Hindlimb muscle (tissue), 1 donor: ENCODE data around the gene SNRPN. TPM values are rescaled to one million over a fixed set of nuclear protein-coding genes. Genes with fewer than 3 reads are reported as not detected.
"Not testable (repeated sequence)": the region's sequence is repeated elsewhere in the genome, so short reads cannot be mapped to it uniquely, and the experiment has no call there.

Source experiments
- DNase-seq: peaks from one replicate; pipeline ENCODE4 v3.0.0-alpha.2; 2013
- polyA plus RNA-seq: library from polyadenylated mRNA; unstranded; fragments of 120-200 nt; gene quantifications from one replicate; pipeline ENCODE4 v1.2.1, GENCODE V29; 2013; ENCODE audit not compliant: insufficient read length

The SNRPN gene
- polyA plus RNA-seq, result 170 TPM

DNA sequence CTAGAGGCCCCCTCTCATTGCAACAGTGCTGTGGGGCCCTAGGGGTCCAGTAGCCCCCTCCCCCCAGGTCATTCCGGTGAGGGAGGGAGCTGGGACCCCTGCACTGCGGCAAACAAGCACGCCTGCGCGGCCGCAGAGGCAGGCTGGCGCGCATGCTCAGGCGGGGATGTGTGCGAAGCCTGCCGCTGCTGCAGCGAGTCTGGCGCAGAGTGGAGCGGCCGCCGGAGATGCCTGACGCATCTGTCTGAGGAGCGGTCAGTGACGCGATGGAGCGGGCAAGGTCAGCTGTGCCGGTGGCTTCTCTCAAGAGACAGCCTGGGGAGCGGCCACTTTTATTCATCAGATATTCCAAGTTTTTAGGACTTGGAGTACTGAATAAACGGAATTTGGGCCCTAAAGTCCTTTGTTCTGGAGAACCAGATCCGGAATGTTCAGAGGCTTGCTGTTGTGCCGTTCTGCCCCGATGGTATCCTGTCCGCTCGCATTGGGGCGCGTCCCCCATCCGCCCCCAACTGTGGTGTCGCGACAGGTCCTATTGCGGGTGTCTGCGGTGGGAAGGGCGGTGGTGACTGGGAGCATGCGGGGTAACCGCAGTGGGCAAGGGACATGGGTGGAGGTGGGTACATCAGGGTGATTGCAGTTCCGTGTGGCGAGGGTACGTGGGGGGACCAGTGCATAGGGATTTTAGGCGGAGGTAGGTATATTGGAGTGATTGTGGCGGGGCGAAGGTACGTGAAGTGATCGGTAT, at the start of gene SNRPN, which contains the start of gene SNURF:
SNRPN (plus strand) TSS at position 205 of the 748 bp plus-strand sequence. CDS start 19,467 bp downstream, outside the sequence.
SNURF (plus strand) TSS at position 205 of the 748 bp plus-strand sequence; CDS start at position 267, 62 bp downstream.
- DNase-seq, result peak; percentile 48

DNA sequence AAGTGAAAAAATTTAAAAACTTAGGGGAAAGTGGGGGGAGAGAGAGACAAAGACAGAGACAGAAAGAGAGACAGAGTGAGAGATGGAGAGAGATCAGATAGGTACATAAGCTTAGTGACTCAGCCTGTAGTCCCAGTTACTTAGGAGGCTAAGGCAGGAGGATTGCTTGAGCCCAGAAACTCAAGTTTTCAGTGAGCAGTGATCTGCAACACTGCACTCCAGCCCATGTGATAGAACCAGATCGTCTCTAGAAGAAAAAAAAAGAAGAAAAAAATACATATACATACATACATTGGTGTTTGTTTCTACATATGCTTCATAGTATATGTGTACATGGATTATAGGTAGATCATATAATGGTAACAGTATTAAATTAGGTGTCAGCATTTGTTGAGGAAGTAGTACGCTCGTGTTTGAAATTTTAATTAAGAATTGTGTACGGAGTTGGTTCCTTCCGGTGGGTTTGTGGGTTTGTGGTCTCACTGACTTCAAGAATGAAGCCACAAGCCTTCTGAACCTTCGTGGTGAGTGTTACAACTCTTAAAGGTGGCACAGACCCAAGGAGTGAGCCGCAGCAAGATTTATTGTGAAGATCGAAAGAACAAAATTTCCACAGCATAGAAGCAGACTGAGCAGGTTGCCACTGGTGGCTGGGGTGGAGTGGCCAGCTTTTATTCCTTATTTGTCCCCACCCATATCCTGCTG, 38.3 kb upstream of the SNRPN start:
- DNase-seq, result no peak

DNA sequence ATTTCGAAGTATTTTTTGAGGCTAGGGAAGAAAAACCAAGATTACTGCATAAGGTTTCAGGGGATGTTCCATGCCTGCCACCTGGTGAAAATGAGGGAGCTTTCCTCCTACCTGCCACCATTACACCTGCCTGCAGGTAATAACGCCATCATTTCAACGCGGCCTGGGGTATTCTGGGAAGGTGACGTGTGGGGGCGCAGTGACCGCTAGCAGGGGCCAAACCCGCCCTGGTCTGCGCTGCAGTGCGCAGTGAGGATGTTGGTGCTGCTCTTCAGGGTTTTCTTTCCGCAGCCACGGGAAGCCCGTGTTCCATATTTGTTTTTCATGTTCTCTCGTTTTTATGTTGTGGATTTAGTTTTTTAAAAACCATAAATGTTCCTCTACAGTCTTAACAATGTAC, 37.4 kb upstream of the SNRPN start:
- no peak for DNase-seq

DNA sequence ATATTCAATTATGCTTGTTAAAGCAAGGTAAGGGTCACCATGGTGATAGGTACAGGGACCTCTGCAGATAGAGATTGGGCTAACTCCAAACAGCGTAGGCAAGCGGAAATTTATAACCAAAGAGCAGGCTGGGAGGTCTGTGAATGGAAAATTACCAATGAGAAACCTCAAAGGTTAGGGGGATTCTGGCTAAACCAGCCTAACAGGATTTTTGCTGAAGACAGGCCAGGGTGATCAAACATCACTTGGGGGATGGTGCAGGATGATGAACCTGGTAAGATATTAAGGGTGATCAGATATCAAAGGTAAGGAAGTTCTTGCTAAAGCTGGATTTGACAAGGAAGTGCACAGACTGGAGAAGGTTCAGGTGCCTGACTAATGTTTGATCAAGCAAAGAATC, 35.3 kb upstream of the SNRPN start:
- no peak for DNase-seq

DNA sequence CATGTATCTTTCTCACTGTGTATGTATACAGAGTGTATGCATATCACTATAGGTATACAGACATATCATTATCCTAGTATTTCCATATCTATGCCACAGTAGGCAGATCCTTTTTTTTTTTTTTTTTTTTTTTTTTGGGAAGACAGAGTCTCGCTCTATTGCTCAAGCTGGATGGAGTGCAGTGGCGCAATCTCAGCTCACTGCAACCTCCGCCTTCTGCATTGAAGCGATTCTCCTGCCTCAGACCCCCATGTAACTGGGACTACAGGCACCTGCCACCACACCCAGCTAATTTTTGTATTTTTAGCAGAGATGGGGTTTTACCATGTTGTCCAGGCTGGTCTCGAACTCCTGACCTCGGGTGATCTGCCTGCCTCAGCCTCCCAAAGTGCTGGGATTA, 32.0 kb upstream of the SNRPN start:
- DNase-seq, result not testable (repeated sequence)

DNA sequence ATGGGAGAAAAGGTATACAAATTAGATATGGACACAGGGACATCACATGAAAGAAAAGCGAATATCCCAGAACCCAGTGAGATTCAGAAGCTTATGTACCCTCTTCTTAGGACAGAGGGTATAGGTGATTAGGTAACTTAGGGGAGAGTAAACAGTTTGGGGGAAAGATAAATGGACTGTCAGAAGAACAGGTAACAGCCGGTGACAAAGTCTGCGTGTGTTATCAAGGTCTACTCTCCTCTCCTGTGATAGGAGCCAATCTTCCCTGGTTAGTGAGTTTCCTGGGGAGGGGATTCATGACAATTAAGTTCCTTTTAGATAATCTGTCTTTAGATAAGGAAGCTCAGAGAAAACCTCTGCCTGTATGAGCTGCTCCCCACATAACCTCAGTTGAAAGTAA, 30.6 kb upstream of the SNRPN start:
- DNase-seq, result no peak

DNA sequence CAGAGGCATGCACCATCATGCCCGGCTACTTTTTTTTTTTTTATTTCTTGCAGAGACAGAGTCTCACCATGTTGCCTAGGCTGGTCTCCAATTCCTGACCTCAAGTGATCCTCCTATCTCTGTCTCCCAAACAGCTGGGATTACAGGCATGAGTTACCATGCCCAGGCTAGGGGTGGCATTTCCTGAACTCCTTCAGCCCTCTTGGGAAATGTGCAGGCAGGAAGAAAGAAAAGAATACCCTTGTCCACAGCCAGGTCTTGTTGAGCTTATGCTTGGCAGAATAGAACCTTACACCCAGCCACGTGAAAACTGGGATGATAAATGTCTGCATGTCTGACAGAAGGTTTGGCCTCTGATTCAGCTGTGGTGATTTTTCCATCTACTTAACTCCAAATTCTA, 30.2 kb upstream of the SNRPN start:
- no peak for DNase-seq

DNA sequence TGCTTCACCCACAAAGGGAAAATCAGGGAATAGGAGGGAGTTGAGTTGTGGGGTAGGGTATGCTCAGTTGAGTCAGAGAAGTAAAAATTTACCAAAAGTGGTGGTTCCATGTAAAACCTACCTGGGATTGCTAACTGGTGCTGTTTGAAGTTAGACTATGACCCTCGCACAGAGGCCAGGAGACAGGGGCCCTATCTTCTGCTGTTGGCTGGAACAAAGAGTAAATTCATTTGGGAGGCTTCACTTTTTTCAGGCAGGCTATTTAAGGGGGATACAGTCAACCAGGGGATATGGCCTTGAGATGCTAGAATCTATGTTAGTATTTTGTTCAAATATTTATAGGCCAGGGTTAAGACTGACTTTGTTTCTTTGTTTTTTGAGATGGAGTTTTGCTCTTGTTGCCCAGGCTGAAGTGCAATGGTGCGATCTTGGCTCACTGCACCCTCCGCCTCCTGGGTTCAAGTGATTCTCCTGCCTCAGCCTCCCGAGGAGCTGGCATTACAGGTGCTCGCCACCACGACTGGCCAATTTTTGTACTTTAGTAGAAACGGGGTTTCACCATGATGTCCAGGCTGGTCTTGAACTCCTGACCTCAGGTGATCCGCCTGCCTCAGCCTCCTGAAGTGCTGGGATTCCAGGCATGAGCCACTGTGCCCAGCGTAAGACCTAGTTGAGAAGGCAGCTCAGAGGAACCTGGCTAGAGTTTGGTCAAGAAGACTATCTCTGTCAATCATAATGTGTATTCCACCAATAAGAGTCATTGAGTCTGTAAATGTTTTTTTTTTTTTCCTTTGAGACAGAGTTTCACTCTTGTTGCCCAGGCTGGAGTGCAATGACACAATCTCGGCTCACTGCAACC, 22.7 kb upstream of the SNRPN start:
- DNase-seq, result not testable (repeated sequence)

DNA sequence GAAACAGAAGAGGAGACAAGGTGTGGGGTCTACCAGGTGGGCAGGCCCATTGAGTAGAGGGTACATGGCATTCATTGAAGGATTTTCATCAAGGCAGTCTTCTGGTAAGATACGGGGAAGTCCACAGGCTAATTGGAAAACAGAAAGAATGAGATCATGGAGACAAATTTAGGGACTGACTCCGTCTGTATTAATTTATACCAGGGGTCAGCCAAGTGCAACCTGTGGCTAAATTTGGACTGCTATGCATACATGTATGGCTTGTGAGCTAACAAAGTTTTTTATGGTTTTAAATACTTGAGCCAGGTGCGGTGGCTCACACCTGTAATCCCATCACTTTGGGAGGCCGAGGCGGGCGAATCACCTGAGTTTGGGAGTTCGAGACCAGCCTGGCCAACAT, 21.1 kb upstream of the SNRPN start:
- DNase-seq, result no peak

DNA sequence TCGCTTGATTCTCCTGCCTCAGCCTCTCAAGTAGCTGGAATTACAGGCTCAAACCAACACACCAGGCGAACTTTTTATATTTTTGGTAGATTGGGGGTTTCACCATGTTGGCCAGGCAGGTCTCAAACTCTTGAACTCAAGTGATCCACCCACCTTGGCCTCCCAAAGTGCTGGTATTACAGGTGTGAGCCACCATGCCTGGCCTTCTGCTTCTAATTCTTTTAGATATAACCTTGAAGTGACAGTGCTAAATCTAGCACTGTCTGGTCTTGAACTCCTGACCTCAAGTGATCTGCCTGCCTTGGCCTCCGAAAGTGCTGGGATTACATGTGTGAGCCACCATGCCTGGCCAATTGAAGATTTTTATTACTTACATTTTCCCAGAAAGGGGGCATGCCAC, 16.6 kb upstream of the SNRPN start:
- not testable (repeated sequence) for DNase-seq

DNA sequence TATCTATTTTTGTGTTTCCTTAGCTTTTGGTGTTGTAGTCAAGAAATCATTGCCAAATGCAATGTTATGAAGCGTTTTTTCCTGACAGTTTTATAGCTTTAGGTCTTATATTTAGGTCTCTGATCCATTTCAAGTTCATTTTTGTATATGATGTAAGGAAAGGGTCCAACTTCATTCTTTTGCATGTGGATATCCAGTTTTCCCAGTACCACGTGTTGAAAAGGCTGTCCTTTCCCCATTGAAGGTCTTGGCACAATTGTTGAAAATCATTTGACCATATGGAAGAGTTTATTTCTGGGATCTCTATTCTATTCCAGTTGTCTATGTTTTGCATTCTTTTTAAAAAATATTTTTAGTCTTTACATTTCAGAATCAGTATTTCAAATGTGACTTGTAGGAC, 14.6 kb upstream of the SNRPN start:
- no peak for DNase-seq

DNA sequence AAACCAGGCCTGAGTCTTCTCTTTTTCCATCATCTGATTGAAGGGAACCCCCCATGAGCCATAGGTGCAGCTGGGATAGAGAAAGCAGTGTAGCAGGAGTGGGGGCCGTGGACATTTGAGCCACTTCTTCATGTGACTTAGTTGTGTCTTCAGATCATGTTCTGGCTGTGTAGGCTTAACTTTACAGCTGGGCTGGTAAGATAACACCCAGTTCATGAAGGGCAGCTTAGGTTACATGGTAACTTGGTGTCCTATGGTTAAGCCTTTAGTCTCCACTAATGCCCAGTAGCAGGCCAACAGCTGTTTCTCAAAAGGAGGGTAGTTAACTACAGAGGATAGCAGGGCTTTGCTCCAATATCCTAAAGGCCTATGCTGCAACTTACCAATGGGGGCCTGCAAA, 11.4 kb upstream of the SNRPN start:
- no peak for DNase-seq

DNA sequence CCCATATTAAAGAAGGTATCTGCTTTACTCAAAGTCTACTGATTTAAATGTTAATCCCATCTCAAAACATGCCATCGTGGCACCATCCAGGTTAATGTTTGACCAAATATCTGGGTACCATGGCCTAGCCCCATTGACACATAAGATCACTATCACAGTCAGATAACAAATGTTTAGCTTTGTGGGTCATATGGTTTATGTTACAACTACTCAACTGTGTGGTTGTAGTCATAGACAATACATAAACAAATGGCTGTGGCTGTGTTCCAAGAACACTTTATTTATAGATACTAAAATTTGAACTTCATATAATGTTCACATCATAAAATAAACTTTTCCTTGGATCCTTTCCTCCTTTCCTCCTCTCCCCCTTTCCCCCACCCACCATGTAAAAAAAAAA, 9.8 kb upstream of the SNRPN start:
- no peak for DNase-seq

DNA sequence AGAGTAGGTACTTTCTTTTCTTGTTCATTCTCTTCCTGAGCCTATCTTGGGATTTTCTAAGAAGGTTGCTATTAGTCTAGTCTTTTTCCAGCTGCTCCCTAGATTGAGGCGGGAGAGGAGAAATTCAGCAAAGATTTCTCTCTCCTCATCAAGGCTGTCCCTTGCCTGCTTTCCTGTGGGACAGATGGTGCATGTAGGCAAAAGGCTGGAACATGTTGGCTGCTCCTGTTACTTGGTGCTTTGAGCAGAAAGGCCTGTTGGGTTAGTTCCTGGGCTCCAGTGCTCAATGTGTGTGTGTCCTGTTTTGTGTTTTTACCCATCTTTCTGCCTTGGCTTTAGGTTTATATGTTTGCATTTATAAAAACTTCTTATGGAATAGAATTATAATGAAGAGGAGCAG, 9.1 kb upstream of the SNRPN start:
- no peak for DNase-seq

DNA sequence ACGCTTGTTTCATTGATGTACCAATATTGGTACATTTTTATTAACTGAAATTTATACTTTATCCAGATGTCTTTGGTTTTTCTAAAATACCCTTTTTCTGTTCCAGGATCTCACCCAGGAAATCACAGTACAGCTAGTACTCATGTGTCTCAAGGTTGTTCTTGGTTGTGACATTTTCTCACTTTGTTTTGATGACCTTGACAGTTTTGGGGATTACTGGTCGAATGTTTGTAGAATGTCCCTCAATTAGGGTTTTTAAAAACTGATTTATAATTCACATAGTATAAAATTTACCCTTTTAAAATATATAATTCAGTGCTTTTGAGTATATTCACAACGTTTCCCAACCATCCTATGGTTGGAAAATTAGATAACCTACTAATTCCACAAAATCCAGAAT, 6.3 kb upstream of the SNRPN start:
- DNase-seq, result no peak

DNA sequence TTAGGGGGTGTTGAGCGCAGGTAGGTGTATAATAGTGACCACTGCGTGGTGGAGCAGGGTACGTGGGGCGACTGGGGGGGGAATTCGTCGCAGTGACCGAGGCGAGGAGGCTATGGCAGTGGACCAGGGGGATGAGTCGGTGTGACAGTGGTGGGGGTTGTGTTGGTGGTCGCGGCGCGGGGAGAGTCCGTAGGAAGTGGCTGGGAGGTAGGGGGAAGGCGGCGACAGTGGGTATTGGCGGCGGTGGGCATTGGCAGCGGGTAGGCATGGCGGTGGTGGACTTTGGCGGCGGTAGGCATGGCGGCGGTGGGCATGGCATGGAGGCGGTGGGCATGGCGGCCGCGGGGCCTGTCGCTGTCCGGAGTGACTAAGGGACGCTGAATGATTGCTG, 739 bp downstream of the SNRPN start:
- peak; percentile 15 for DNase-seq

DNA sequence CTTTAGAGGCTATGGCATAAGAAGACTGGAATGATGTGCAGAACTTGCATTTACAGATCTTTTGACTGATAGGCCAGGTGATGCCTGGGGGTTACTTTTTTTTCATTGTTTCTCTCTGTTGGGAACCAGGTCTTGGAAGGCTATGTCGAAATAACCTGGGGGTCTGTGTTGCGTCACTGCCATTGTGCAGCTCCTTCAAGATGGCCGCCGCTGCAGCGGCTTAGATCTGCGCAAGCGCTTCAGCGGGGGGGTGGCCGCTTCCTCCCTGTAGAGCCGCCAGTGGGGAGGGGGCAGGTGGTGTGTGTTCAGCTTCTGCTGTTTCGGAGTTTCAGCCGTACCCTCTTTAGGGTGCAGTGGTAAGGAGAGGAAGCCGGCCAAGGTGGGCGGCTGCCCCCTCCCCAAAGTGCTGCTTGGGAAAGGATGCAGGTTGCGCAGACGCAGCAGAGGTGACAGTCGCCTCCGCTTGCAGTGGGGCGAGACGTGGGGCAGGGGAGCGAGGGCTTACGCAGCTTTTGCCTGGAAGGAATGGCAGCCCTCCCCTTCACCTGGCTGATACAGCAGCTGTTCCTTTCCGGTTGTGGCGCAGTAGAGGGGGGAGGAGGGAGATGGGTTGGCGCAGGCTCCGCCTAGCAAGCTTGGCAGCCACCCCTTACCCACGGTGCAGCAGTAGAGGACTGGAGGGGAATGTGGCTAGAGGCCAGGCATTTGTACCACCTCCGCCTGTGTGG, 1.5 kb downstream of the SNRPN start:
- peak; percentile 68 for DNase-seq

DNA sequence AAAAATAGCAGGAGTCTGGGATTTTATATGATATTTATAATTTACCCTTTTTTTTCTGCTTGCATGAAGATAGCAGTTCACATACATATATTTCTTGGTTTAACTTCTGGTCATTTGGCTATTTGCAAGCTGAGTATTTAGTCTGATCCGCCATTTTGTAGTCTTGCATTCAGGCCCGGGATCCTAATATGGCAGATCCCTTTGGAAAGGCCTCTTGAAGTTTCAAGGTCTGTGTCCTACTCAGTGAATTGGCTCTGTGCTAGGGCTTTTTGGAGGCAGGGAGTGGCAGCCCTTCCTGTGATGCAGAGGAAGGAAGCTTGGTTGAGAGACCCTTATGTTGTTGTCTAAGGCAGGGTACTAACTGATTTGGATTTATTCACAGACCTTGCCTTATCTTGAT, 2.9 kb downstream of the SNRPN start:
- DNase-seq, result no peak

DNA sequence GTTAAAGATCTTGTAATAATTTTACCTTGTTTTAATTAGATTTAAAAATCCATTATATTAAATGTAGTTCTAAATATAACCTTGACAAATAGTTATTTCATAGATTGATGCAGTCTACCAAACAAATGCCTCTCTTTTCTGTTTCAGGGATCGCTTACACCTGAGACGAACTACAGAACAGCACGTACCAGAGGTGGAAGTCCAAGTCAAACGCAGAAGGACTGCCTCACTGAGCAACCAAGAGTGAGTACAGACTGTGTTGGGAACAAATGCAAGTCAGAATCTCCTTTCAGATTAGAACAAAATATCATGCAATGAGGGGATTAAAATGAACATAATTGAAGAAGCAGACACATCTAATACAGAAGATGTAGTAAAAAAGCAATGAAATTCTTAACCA, 7.2 kb downstream of the SNRPN start:
- DNase-seq, result no peak

DNA sequence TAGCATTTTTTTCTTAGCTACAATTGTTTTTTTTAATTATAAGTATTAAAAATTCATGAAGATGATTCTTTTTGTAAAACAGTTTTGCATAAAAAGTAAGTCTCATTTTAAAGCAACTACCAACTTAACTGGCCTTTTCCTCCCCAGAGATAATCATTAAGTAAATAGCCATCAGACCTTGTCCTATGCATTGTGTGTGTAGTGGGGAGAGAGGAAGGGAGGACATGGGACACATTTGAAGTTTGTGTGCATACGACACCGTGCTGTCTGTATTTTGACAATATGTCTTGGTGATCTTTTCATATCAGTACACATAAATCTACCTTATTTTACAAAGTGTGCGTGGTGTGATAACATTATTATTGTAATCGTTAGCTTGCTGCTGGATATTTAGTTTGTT, 8.1 kb downstream of the SNRPN start:
- DNase-seq, result no peak

DNA sequence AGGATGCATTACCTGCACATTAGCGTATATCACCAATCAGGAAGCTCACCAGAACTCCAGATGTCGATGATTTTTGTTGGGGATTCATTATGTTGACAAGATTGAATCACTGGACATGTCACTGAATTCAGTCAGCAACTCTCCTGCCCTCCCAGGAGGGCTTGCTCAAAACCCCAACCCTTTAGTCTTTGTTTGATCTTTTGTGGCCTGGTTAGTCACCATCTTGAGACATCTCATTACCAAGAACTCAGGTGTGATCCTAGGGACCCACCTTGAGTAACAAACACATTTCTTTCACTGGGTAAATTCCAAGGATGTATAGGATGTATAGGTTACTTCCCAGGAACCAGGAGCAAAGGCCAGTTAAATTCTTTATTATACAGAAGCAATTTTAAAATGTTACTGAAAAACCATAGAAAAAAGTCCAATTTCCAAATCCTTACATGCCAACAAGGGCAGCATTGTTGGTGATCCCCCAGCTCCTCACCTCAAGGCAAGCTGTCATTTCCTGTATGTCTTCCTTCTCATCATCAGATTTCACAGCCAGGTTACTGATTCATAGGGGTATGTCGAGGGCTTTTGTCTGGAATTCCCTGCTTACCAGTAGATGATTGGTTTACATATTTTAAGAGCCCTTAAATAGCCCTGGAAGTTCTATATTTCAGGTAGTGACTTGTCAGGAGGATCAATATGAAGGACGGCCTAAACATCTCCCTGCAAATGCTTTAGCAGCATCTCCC, 11.7 kb downstream of the SNRPN start:
- no peak for DNase-seq

DNA sequence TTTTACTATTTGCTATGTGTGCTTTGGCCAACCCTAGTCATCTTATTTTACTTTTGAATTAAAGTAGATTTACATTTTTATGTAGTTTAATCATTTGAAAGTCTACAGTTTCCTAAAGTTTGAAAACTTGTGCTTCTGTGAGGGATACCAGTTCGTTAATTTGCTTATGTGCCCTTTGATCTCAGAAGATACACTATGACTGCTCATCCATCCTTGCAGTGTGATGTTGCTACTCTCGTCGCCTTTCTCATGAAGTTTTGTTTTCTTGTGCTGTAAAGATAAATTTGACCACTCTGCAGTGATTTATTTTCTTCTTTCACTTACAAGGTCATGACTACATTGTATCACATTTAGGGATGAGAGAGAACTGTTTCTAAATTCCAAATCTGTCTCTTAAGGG, 16.3 kb downstream of the SNRPN start:
- DNase-seq, result no peak
